Lower leg skin (tissue), 4 donors: ENCODE data around the gene LRRC3B. TPM values are rescaled to one million over a fixed set of nuclear protein-coding genes. Genes with fewer than 3 reads are reported as not detected.
"Not testable (repeated sequence)": the region's sequence is repeated elsewhere in the genome, so short reads cannot be mapped to it uniquely, and the experiment has no call there.

Experiments used
- DNase-seq, 2 donors: peaks; one replicate each; pipeline ENCODE4 v3.0.0-alpha.2; 2019; ENCODE audit warnings: low spot score in 2 of 2
- H3K4me3 ChIP-seq: fragments of 200-600 bp; sonication (generic); 2 replicates; pipeline ENCODE4 v1.5.1; 2017; ENCODE audit warnings: mild to moderate bottlenecking, low read depth; ENCODE audit not compliant: poor library complexity, severe bottlenecking
- POLR2A ChIP-seq, 2 donors: fragments of 450-650 bp; IDR thresholded peaks; one replicate each; pipeline ENCODE4 v1.6.1; 2016 to 2017; ENCODE audit warnings: antibody characterized with exemption in 2 of 2, mild to moderate bottlenecking in 1 of 2, moderate library complexity in 1 of 2
- WGBS, 2 donors: methylation state at CpG; one replicate each; pipeline ENCODE4 v1.1.5; 2018; 5-methylcytosine and 5-hydroxymethylcytosine counted together
- intact Hi-C: fragments of 100-400 bp; cut with DNase I; formaldehyde crosslinking; loops from one replicate; pipeline ENCODE4 v1.15.0; 2023; ENCODE audit warnings: low total_unique reads
- total RNA-seq, 4 donors: library from RNA; depleted of rRNA; stranded (reverse); fragments of >200 nt; gene quantifications; one replicate each; pipeline ENCODE4 v1.1.0, GENCODE V29; 2016
- TF ChIP-seq, protein P1 (sequence below), 3 donors: fragments of 450-650 bp; IDR thresholded peaks; one replicate each; pipeline ENCODE4 v1.5.1; 2016; ENCODE audit warnings: antibody characterized with exemption in 3 of 3, mild to moderate bottlenecking in 3 of 3, moderate library complexity in 2 of 3

LRRC3B gene
- total RNA-seq, 4 donors from 2014 or later: 0.03 to 0.21 (median 0.04) TPM; not detected in 1

- H3K4me3 ChIP-seq: no peak overlapping the region
- TF ChIP-seq, protein P1, sequence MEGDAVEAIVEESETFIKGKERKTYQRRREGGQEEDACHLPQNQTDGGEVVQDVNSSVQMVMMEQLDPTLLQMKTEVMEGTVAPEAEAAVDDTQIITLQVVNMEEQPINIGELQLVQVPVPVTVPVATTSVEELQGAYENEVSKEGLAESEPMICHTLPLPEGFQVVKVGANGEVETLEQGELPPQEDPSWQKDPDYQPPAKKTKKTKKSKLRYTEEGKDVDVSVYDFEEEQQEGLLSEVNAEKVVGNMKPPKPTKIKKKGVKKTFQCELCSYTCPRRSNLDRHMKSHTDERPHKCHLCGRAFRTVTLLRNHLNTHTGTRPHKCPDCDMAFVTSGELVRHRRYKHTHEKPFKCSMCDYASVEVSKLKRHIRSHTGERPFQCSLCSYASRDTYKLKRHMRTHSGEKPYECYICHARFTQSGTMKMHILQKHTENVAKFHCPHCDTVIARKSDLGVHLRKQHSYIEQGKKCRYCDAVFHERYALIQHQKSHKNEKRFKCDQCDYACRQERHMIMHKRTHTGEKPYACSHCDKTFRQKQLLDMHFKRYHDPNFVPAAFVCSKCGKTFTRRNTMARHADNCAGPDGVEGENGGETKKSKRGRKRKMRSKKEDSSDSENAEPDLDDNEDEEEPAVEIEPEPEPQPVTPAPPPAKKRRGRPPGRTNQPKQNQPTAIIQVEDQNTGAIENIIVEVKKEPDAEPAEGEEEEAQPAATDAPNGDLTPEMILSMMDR (IDR thresholded peaks at IDR 0.05): no peak
- TF ChIP-seq POLR2A (IDR thresholded peaks at IDR 0.05): no peak
- no peak for DNase-seq
- WGBS, 2 donors: 74 to 86% methylated on average over 5 of the region's 5 CpGs
- intact Hi-C loops: no loop called here
Observed at GRCh38 chr3:26590919-26591484, 31.6 kb upstream of the LRRC3B start.

DNA sequence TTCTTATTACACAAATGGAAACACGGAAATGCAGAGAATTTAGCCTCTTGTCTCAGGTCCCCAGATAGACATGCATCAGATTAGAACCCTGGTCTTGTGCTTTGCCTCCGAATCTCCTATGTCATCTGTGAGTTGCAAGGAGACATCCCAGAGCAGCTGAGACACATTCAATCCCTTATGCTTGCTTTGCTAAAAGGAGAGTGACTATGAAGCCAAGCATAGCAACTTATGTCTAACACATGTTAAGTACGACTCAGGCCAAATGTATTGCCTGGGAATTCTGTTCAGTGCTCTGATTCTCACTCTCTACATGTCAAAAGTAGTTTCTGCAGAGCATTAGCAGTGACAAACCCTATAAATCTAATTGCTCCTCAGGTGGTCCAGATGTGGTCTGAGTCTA, 30.6 kb upstream of the LRRC3B start:
- no peak overlapping the region for H3K4me3 ChIP-seq
- DNase-seq: no peak
- TF ChIP-seq, protein P1 (IDR thresholded peaks at IDR 0.05): no peak
- no peak for TF ChIP-seq POLR2A (IDR thresholded peaks at IDR 0.05)
- WGBS, 2 donors: 34 to 69% methylated on average over 3 of the region's 3 CpGs
- intact Hi-C loops: no loop called here

DNA sequence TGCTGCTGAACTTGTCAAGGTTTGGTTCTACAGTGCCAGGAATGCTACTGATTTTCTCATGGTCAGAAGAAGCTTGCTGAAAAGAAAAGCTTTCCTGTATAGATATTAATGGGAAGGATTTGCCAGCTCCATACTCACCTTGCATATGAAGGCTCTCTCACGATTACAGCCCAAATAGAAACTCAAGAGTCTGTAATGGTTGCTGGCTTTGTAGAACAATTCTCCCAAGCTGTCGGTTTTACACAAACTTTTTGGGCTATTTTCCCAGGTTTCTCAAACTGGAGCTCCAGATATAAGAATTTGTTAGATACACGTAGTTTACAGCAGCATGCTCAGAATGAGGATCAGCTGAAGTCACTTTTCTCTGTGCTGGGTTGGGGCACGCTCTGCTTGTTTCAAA, 30.1 kb upstream of the LRRC3B start:
- TF ChIP-seq POLR2A (IDR thresholded peaks at IDR 0.05): no peak
- TF ChIP-seq, protein P1 (IDR thresholded peaks at IDR 0.05): no peak
- no peak for DNase-seq
- 47 to 60% methylated on average over 4 of the region's 4 CpGs for WGBS, 2 donors
- intact Hi-C loops: no loop called here
- no peak overlapping the region for H3K4me3 ChIP-seq

GRCh38 chr3:26596335-26596734, 26.2 kb upstream of the LRRC3B start:
- intact Hi-C loops: no loop called here
- H3K4me3 ChIP-seq: no peak overlapping the region
- DNase-seq: no peak
- TF ChIP-seq, protein P1 (IDR thresholded peaks at IDR 0.05): no peak
- TF ChIP-seq POLR2A (IDR thresholded peaks at IDR 0.05): no peak
- WGBS, 2 donors: 72 to 78% methylated on average over 3 of the region's 3 CpGs

DNA sequence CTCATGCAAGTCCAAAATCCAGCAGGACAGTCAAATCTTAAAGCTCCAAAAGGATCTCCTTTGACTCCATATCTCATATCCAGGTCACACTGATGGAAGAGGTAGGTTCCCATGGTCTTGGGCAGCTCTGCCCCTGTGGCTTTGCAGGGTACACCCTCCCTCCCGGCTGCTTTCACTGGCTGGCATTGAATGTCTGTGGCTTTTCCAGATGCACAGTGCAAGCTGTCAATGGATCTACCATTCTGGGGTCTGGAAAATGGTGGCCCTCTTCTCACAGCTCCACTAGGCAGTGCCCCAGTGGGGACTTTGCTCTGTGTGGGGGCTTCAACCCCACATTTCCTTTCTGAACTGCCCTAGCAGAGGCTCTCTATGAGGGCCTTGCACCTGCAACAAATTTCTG, 19.3 kb upstream of the LRRC3B start:
- DNase-seq, intact Hi-C loops: not testable (repeated sequence)
- 75 to 88% methylated on average over 1 of the region's 1 CpG for WGBS, 2 donors

GRCh38 chr3:26603771-26604170, 18.8 kb upstream of the LRRC3B start:
- DNase-seq, H3K4me3 ChIP-seq, intact Hi-C loops: not testable (repeated sequence)
- WGBS, 2 donors: 33 to 39% methylated on average over 3 of the region's 3 CpGs

More for the DNA sequence above, 19.3 kb upstream of the LRRC3B start:
- H3K4me3 ChIP-seq: not testable (repeated sequence)

DNA sequence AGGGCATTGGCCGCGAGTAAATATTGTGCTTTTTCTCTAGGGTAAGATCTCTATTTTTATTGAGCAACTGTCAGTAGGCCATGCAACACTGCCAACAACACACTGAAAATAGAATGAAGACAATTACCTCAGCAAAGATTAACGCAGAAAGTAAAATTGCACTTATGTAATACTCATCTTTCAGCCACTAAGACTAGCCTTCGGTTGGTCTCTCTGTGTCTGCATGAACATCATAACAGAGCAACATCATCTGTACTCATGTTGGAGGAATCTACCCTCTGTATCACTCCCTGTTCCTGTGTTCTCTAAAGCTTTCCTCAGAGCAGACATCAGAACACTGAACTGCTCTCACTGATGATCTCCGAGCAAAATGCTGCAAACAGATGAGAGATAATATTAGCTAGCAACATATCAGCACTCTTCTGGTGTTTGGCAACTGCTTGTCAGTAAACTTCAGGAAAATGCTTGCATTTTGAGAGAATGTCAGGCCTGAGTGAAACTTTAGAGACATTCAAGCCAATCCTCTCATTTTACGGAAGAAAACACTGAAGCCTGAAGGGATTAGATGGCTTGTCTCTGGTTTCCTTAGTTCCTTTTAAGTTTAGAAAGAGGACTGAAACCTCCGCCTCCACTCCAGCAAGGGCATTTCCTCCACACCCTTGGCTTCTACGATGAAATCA, 8.4 kb upstream of the LRRC3B start:
- no peak for TF ChIP-seq POLR2A (IDR thresholded peaks at IDR 0.05)
- TF ChIP-seq, protein P1 (IDR thresholded peaks at IDR 0.05): no peak
- intact Hi-C loops: no loop called here
- H3K4me3 ChIP-seq: no peak overlapping the region
- DNase-seq: no peak
- 47% methylated on average over 8 of the region's 8 CpGs for WGBS, 2 donors
